Measurements from ENCODE around the gene PPP1R15B. TPM values are rescaled to one million over a fixed set of nuclear protein-coding genes. Genes with fewer than 3 reads are reported as not detected.

Gene PPP1R15B
- total RNA-seq, 1 experiment from 2014 or later, result 69.3 TPM

DNA sequence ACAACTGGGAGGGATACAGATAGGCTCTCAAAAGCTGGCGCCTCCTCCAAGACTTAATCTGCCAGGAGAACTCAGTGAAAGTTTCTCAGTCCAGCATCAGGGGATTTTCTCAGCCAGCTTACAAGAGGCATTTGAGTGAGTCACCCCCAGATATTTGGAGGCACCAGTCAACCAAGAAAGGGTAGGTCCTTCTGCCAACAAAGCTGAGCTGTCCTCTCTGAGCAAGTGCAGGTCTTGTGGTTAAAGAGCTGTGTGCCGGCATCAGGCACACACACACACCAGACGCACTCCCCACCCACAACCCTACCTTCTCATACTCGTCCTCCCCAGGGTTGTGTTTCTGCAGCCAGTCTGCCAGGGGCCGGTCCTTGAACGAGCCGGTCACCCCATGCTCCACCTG lies 27.0 kb upstream of the PPP1R15B start:
- ChIA-PET RAD21 (ENCODE audit: low non-redundant PET in 1 of 2, low total read pairs in 2 of 2, uncharacterized antibody in 2 of 2, unreplicated experiment in 2 of 2) (no interaction called here), POLR2A (no interaction called here), CTCF (interaction anchor here (1.1 to 1.7 kb wide), 3 partner anchors 8 to 368 kb away, joined by 3 to 4 read pairs (median 3); no protein-coding TSS in a partner anchor)
- no peak overlapping the region for H2AFZ ChIP-seq (ENCODE audit: low read depth, low read length, poor library complexity, severe bottlenecking)
- H3K9me3 ChIP-seq (ENCODE audit: control insufficient read depth in 1 of 2, insufficient read depth in 1 of 2, low read depth in 1 of 2, low read length in 2 of 2), result no peaks in the 10 kb centered on the region
- no peak overlapping the region for H3K27ac ChIP-seq (ENCODE audit: low read depth, low read length)
- H3K4me3 ChIP-seq (replicated peaks in 1 of 2; ENCODE audit: low read depth in 1 of 2, low read length in 2 of 2), result no peak overlapping the region
- no peaks in the 10 kb centered on the region for H3K79me2 ChIP-seq (ENCODE audit: insufficient read depth, low read length)
- DNase-seq (ENCODE audit: low read depth, low spot score), result no peak
- intact Hi-C loops (cut with micrococcal nuclease), result no loop called here
- ATAC-seq, result peak; percentile 32; the same call in 1 of the 2 replicates
- H3K9ac ChIP-seq (ENCODE audit: low read length), result no peak overlapping the region
- no peaks in the 10 kb centered on the region for H3K9me2 ChIP-seq (ENCODE audit: insufficient read depth)
- TF ChIP-seq EGR1 (IDR thresholded peaks at IDR 0.05; ENCODE audit: low read depth) (no peak), JUND (IDR thresholded peaks at IDR 0.05) (0 out of 2 replicates have a peak, but pooled peaks have one; percentile 11)
- peaks cover 0 to 3% of the 10 kb centered on the region in 2 experiments; a peak in 2 of 4 replicates for H3K36me3 ChIP-seq (ENCODE audit: control insufficient read depth in 1 of 2, insufficient read depth in 2 of 2, low read length in 2 of 2)
- H3K4me2 ChIP-seq (ENCODE audit: low read length), result no peak overlapping the region
- no peaks in the 10 kb centered on the region for H4K20me1 ChIP-seq (ENCODE audit: insufficient read depth)
- no TSS peak for BruUV-seq (replicated peaks)
- H3K4me1 ChIP-seq (ENCODE audit: control insufficient read depth in 1 of 2, insufficient read depth in 2 of 2, low read length in 2 of 2), result peaks cover 0 to 8% of the 10 kb centered on the region in 2 experiments; a peak in 1 of 4 replicates
- no peaks in the 10 kb centered on the region for H3K27me3 ChIP-seq (ENCODE audit: insufficient read depth, low read length)

DNA sequence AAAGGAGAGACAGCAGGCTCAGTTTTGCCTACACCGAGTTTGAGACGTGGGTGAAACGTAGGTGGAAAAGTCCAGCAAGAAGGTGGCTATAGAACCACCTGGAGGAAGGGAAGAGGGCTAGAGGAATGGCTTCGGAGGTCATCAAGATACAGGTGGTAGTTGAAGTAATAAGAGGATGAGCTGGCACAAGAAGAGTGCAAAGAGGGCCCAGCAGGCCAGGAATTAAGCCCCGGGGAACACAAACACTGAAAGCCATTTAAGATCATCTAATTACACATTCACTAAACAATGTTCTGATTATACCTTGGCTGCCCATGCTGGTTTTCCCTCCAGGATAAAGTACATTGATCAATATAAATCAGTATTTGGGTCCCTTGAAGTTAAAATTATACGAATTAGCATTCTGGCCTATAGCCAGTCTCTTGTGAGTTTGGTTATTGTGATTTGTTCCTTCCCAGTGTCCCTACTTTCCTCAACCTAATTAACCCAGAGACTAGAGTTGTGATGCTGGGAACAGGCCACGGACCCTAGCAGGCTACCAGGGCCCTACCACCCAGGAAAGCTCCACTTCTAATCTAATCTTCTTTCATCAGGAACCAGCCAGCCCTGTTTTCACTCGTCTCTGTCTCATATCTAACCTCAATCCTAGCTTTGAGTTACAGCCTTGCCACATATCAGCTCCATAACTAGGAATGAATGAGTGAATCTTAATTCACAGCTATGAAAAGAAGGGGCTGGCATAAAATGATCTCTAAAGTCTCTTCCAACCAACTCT lies 26.4 kb upstream of the PPP1R15B start:
- Histone ChIP-seq H3K4me1 (ENCODE audit: control insufficient read depth in 1 of 2, insufficient read depth in 2 of 2, low read length in 2 of 2) (peaks cover 0 to 8% of the 10 kb centered on the region in 2 experiments; a peak in 1 of 4 replicates), H3K9me3 (ENCODE audit: control insufficient read depth in 1 of 2, insufficient read depth in 1 of 2, low read depth in 1 of 2, low read length in 2 of 2) (no peaks in the 10 kb centered on the region), H3K4me3 (replicated peaks in 1 of 2; ENCODE audit: low read depth in 1 of 2, low read length in 2 of 2) (no peak overlapping the region), H3K9ac (ENCODE audit: low read length) (no peak overlapping the region), H2AFZ (ENCODE audit: low read depth, low read length, poor library complexity, severe bottlenecking) (no peak overlapping the region), H3K4me2 (ENCODE audit: low read length) (no peak overlapping the region), H4K20me1 (ENCODE audit: insufficient read depth) (no peaks in the 10 kb centered on the region), H3K36me3 (ENCODE audit: control insufficient read depth in 1 of 2, insufficient read depth in 2 of 2, low read length in 2 of 2) (peaks cover 0 to 6% of the 10 kb centered on the region in 2 experiments; a peak in 2 of 4 replicates), H3K27ac (ENCODE audit: low read depth, low read length) (no peak overlapping the region), H3K27me3 (ENCODE audit: insufficient read depth, low read length) (no peaks in the 10 kb centered on the region), H3K79me2 (ENCODE audit: insufficient read depth, low read length) (no peaks in the 10 kb centered on the region), H3K9me2 (ENCODE audit: insufficient read depth) (no peaks in the 10 kb centered on the region)
- no peak for ATAC-seq
- no TSS peak for BruUV-seq (replicated peaks)
- ChIA-PET CTCF (interaction anchor here (1.1 to 1.7 kb wide), 3 partner anchors 8 to 369 kb away, joined by 3 to 4 read pairs (median 3); no protein-coding TSS in a partner anchor), RAD21 (ENCODE audit: low non-redundant PET in 1 of 2, low total read pairs in 2 of 2, uncharacterized antibody in 2 of 2, unreplicated experiment in 2 of 2) (no interaction called here), POLR2A (no interaction called here)
- intact Hi-C loops (cut with micrococcal nuclease), result no loop called here
- no peak for DNase-seq (ENCODE audit: low read depth, low spot score)
- no peak for TF ChIP-seq ZFX (IDR thresholded peaks at IDR 0.05)
- TF ChIP-seq ZNF274 (IDR thresholded peaks at IDR 0.05; ENCODE audit: low read depth, low read length), result no peak
- no peak for TF ChIP-seq SP1 (IDR thresholded peaks at IDR 0.05; ENCODE audit: low read depth)
- TF ChIP-seq EZH2phosphoT487 (IDR thresholded peaks at IDR 0.05; ENCODE audit: borderline replicate concordance), result no peak
- no peak for TF ChIP-seq JUND (IDR thresholded peaks at IDR 0.05)
- TF ChIP-seq EZH2 (IDR thresholded peaks at IDR 0.05), result no peak
- TF ChIP-seq ELF1 (IDR thresholded peaks at IDR 0.05; ENCODE audit: borderline replicate concordance, low read depth), result no peak
- no peak for TF ChIP-seq EGR1 (IDR thresholded peaks at IDR 0.05; ENCODE audit: low read depth)
- TF ChIP-seq CEBPB (IDR thresholded peaks at IDR 0.05; ENCODE audit: low read depth), result no peak
- TF ChIP-seq, protein P1, sequence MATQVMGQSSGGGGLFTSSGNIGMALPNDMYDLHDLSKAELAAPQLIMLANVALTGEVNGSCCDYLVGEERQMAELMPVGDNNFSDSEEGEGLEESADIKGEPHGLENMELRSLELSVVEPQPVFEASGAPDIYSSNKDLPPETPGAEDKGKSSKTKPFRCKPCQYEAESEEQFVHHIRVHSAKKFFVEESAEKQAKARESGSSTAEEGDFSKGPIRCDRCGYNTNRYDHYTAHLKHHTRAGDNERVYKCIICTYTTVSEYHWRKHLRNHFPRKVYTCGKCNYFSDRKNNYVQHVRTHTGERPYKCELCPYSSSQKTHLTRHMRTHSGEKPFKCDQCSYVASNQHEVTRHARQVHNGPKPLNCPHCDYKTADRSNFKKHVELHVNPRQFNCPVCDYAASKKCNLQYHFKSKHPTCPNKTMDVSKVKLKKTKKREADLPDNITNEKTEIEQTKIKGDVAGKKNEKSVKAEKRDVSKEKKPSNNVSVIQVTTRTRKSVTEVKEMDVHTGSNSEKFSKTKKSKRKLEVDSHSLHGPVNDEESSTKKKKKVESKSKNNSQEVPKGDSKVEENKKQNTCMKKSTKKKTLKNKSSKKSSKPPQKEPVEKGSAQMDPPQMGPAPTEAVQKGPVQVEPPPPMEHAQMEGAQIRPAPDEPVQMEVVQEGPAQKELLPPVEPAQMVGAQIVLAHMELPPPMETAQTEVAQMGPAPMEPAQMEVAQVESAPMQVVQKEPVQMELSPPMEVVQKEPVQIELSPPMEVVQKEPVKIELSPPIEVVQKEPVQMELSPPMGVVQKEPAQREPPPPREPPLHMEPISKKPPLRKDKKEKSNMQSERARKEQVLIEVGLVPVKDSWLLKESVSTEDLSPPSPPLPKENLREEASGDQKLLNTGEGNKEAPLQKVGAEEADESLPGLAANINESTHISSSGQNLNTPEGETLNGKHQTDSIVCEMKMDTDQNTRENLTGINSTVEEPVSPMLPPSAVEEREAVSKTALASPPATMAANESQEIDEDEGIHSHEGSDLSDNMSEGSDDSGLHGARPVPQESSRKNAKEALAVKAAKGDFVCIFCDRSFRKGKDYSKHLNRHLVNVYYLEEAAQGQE (IDR thresholded peaks at IDR 0.05; ENCODE audit: low read depth), result no peak
- TF ChIP-seq SIN3A (IDR thresholded peaks at IDR 0.05; ENCODE audit: low read depth), result no peak
- TF ChIP-seq, protein P2, sequence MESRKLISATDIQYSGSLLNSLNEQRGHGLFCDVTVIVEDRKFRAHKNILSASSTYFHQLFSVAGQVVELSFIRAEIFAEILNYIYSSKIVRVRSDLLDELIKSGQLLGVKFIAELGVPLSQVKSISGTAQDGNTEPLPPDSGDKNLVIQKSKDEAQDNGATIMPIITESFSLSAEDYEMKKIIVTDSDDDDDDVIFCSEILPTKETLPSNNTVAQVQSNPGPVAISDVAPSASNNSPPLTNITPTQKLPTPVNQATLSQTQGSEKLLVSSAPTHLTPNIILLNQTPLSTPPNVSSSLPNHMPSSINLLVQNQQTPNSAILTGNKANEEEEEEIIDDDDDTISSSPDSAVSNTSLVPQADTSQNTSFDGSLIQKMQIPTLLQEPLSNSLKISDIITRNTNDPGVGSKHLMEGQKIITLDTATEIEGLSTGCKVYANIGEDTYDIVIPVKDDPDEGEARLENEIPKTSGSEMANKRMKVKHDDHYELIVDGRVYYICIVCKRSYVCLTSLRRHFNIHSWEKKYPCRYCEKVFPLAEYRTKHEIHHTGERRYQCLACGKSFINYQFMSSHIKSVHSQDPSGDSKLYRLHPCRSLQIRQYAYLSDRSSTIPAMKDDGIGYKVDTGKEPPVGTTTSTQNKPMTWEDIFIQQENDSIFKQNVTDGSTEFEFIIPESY (IDR thresholded peaks at IDR 0.05; ENCODE audit: extremely low read depth, insufficient replicate concordance, low read length), result no peak
- TF ChIP-seq, protein P3, sequence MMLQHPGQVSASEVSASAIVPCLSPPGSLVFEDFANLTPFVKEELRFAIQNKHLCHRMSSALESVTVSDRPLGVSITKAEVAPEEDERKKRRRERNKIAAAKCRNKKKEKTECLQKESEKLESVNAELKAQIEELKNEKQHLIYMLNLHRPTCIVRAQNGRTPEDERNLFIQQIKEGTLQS (IDR thresholded peaks at IDR 0.05), result no peak
- no peak for TF ChIP-seq FOSL1 (IDR thresholded peaks at IDR 0.05; ENCODE audit: low read depth)

All from HCT116 (cell line).